HepG2 (cell line): ENCODE measurements around the gene ZNF771. TPM values are rescaled to one million over a fixed set of nuclear protein-coding genes. Genes with fewer than 3 reads are reported as not detected.
A peak's percentile ranks its signal among the peaks of the same experiment; 100 is the strongest.

Source experiments
- BRD4 ChIP-seq: sonication (generic); formaldehyde crosslinking; IDR thresholded peaks from 2 replicates; pipeline ENCODE4 v1.4.0; 2020; ENCODE audit warnings: missing genetic modification reagents
- FOXM1 ChIP-seq: sonication (generic); formaldehyde crosslinking; IDR thresholded peaks from 2 replicates; pipeline ENCODE4 v1.5.0; 2020; ENCODE audit warnings: missing genetic modification reagents
- FOXO1 ChIP-seq: sonication (generic); formaldehyde crosslinking; IDR thresholded peaks from 2 replicates; pipeline ENCODE4 v1.4.0; 2020; ENCODE audit warnings: missing genetic modification reagents
- GMEB1 ChIP-seq: sonication (generic); formaldehyde crosslinking; IDR thresholded peaks from 2 replicates; pipeline ENCODE4 v1.5.1; 2020; ENCODE audit warnings: missing genetic modification reagents, mild to moderate bottlenecking, borderline replicate concordance
- HMGXB4 ChIP-seq, 2 experiments: sonication (generic) in 1 of 2; formaldehyde crosslinking in 1 of 2; IDR thresholded peaks; 2 replicates each; pipeline versions ENCODE4 v1.4.0 to v1.6.1; 2018 to 2020; ENCODE audit warnings: missing genetic modification reagents in 2 of 2, borderline replicate concordance in 1 of 2, low read depth in 1 of 2, mild to moderate bottlenecking in 1 of 2, missing biosample characterization in 1 of 2
- HOXA9 ChIP-seq: sonication (generic); formaldehyde crosslinking; IDR thresholded peaks from 2 replicates; pipeline ENCODE4 v1.8.1; 2022; ENCODE audit warnings: missing genetic modification reagents, mild to moderate bottlenecking, moderate library complexity, borderline replicate concordance
- IKZF1 ChIP-seq: fragments of 450-650 bp; IDR thresholded peaks from 2 replicates; pipeline ENCODE4 v1.7.1; 2016
- MAFF ChIP-seq: IDR thresholded peaks from 2 replicates; pipeline ENCODE4 v1.6.1; 2011; ENCODE audit warnings: low read depth, low read length, improper control_type of control experiment
- MIER3 ChIP-seq: IDR thresholded peaks from 2 replicates; pipeline ENCODE4 v1.6.1; 2016; ENCODE audit warnings: missing compliant biosample characterization, borderline replicate concordance
- NFATC3 ChIP-seq: sonication (generic); formaldehyde crosslinking; IDR thresholded peaks from 2 replicates; pipeline ENCODE4 v1.5.1; 2020; ENCODE audit warnings: mild to moderate bottlenecking, missing genetic modification reagents
- NPAS2 ChIP-seq: sonication (generic); formaldehyde crosslinking; IDR thresholded peaks from 2 replicates; pipeline ENCODE4 v1.8.0; 2022; ENCODE audit warnings: mild to moderate bottlenecking, missing genetic modification reagents, borderline replicate concordance
- NR2F1 ChIP-seq, 2 experiments: fragments of 450-650 bp in 1 of 2; formaldehyde crosslinking in 1 of 2; IDR thresholded peaks; 2 replicates each; pipeline versions ENCODE4 v1.5.0 to v1.6.1; 2016 to 2020; ENCODE audit warnings: mild to moderate bottlenecking in 1 of 2, missing compliant biosample characterization in 1 of 2, missing genetic modification reagents in 1 of 2, moderate library complexity in 1 of 2
- PAX8 ChIP-seq: sonication (generic); formaldehyde crosslinking; IDR thresholded peaks from 2 replicates; pipeline ENCODE4 v1.8.0; 2022; ENCODE audit warnings: mild to moderate bottlenecking, missing genetic modification reagents, borderline replicate concordance
- PRPF4 ChIP-seq: fragments of 200-400 bp; formaldehyde crosslinking; IDR thresholded peaks from 2 replicates; pipeline ENCODE4 v1.6.1; 2016; ENCODE audit warnings: low read length, low read depth; ENCODE audit not compliant: poor library complexity, severe bottlenecking
- SCMH1 ChIP-seq: sonication (generic); formaldehyde crosslinking; IDR thresholded peaks from 2 replicates; pipeline ENCODE4 v1.9.0; 2021; ENCODE audit warnings: missing genetic modification reagents, mild to moderate bottlenecking, borderline replicate concordance
- TRIM22 ChIP-seq: fragments of 450-650 bp; IDR thresholded peaks from 2 replicates; pipeline ENCODE4 v1.6.1; 2017
- ZFP90 ChIP-seq: sonication (generic); formaldehyde crosslinking; IDR thresholded peaks from 2 replicates; pipeline ENCODE4 v1.8.0; 2022; ENCODE audit warnings: missing genetic modification reagents, mild to moderate bottlenecking, inconsistent platforms, borderline replicate concordance
- ZMYM4 ChIP-seq: sonication (generic); formaldehyde crosslinking; IDR thresholded peaks from 2 replicates; pipeline ENCODE4 v1.8.1; 2023; ENCODE audit warnings: mild to moderate bottlenecking, missing genetic modification reagents
- ZNF207 ChIP-seq: fragments of 450-650 bp; IDR thresholded peaks from 2 replicates; pipeline ENCODE4 v1.6.1; 2016; ENCODE audit warnings: antibody characterized with exemption, borderline replicate concordance
- ZNF326 ChIP-seq: sonication (generic); formaldehyde crosslinking; IDR thresholded peaks from 2 replicates; pipeline ENCODE4 v1.4.0; 2020; ENCODE audit warnings: missing genetic modification reagents, borderline replicate concordance
- ZNF34 ChIP-seq: sonication (generic); formaldehyde crosslinking; IDR thresholded peaks from 2 replicates; pipeline ENCODE4 v1.4.0; 2020; ENCODE audit warnings: mild to moderate bottlenecking, missing genetic modification reagents, borderline replicate concordance
- ZNF446 ChIP-seq: sonication (generic); formaldehyde crosslinking; IDR thresholded peaks from 2 replicates; pipeline ENCODE4 v1.5.0; 2020; ENCODE audit warnings: mild to moderate bottlenecking, missing genetic modification reagents
- ZNF484 ChIP-seq: sonication (generic); formaldehyde crosslinking; IDR thresholded peaks from 2 replicates; pipeline ENCODE4 v1.5.1; 2020; ENCODE audit warnings: mild to moderate bottlenecking, low read depth, missing genetic modification reagents, borderline replicate concordance
- ZNF563 ChIP-seq: sonication (generic); formaldehyde crosslinking; IDR thresholded peaks from 2 replicates; pipeline ENCODE4 v1.8.0; 2022; ENCODE audit warnings: mild to moderate bottlenecking, moderate library complexity, missing genetic modification reagents
- ZNF768 ChIP-seq: sonication (generic); formaldehyde crosslinking; IDR thresholded peaks from 2 replicates; pipeline ENCODE4 v1.4.0; 2020; ENCODE audit warnings: missing genetic modification reagents
- polyA plus RNA-seq, 8 experiments: library from polyadenylated mRNA; depleted of rRNA in 3 of 8; stranded (reverse) in 7 of 8; unstranded in 1 of 8; fragments of >200 nt; fragmentation: Illumina TruSeq in 4 of 8; extraction: Trizol in 4 of 8; gene quantifications; 2 replicates each; pipeline versions ENCODE4 v1.2.1 to v1.2.3, GENCODE V29; 2011 to 2016; ENCODE audit warnings: low read depth in 4 of 8, missing spikeins in 1 of 8, mixed read lengths in 1 of 8; ENCODE audit not compliant: insufficient read depth in 1 of 8
- total RNA-seq, 5 experiments: library from RNA; depleted of rRNA; stranded (reverse); fragments of >200 nt; fragmentation: Illumina TruSeq; extraction: Trizol; gene quantifications; 2 replicates each; pipeline ENCODE4 v1.2.3, GENCODE V29; 2016; ENCODE audit warnings: low read depth in 1 of 5

Gene ZNF771
- total and polyA plus RNA-seq, 2 of the 13 experiments (the other 11 are each of a cell fraction or from before 2014, with no cell fraction given), result 5.0 to 11.8 TPM

GRCh38 chr16:30394592-30395154, 12.7 kb upstream of the ZNF771 start (continued):
- 0 out of 2 replicates have a peak, but pooled peaks have one; percentile 66 for TF ChIP-seq ZFP90 (CRISPR knock-in tag)
- TF ChIP-seq ZNF563, result no peak
- TF ChIP-seq ZNF768 (CRISPR knock-in tag), result no peak
- TF ChIP-seq HMGXB4 (CRISPR knock-in tag; IDR thresholded peaks at IDR 0.05; ENCODE audit: borderline replicate concordance in 1 of 2, low read depth in 1 of 2), result no peak
- TF ChIP-seq ZMYM4 (CRISPR knock-in tag), result no peak
- TF ChIP-seq MAFF, result no peak
- peak; percentile 19 for TF ChIP-seq BRD4 (CRISPR knock-in tag)
- TF ChIP-seq HOXA9 (CRISPR knock-in tag), result no peak
- TF ChIP-seq TRIM22, result no peak
- TF ChIP-seq SCMH1 (CRISPR knock-in tag), result no peak
- no peak for TF ChIP-seq ZNF484
- no peak for TF ChIP-seq ZNF34 (CRISPR knock-in tag)
- TF ChIP-seq MIER3 (CRISPR knock-in tag), result no peak
- TF ChIP-seq NPAS2 (CRISPR knock-in tag), result no peak
- no peak for TF ChIP-seq PAX8 (CRISPR knock-in tag)
- no peak for TF ChIP-seq GMEB1 (CRISPR knock-in tag)
- no peak for TF ChIP-seq NFATC3 (CRISPR knock-in tag)
- TF ChIP-seq ZNF207, result no peak
- TF ChIP-seq NR2F1 (CRISPR knock-in tag; IDR thresholded peaks at IDR 0.05), result no peak
- TF ChIP-seq FOXM1, result no peak
- TF ChIP-seq FOXO1 (CRISPR knock-in tag), result no peak
- no peak for TF ChIP-seq ZNF446 (CRISPR knock-in tag)
- TF ChIP-seq ZNF326 (CRISPR knock-in tag), result no peak
- TF ChIP-seq IKZF1, result no peak
- TF ChIP-seq PRPF4, result no peak
